MM.1S (cell line): ENCODE data around the gene KCTD18.

Experiments
- DNase-seq: peaks from one replicate; pipeline ENCODE4 v3.0.0-alpha.2; 2015
- H2AFZ ChIP-seq: fragments of 300-600 bp; sonication (generic); 2 replicates; pipeline ENCODE4 v1.6.0; 2016; ENCODE audit warnings: antibody characterized with exemption, low read length
- H3F3A ChIP-seq: fragments of 300-600 bp; sonication (generic); 2 replicates; pipeline ENCODE4 v1.6.1; 2016; ENCODE audit warnings: mild to moderate bottlenecking, antibody characterized with exemption, low read length, moderate library complexity, mixed read lengths; ENCODE audit not compliant: insufficient read depth
- H3K27ac ChIP-seq: fragments of 300-600 bp; sonication (generic); 2 replicates; pipeline ENCODE4 v1.5.1; 2016; ENCODE audit warnings: mild to moderate bottlenecking, low read length
- H3K27me3 ChIP-seq: fragments of 300-600 bp; sonication (generic); replicated peaks from 2 replicates; pipeline ENCODE4 v1.6.0; 2016; ENCODE audit warnings: low read length; ENCODE audit not compliant: insufficient read depth
- H3K36me3 ChIP-seq: fragments of 300-600 bp; sonication (generic); replicated peaks from 2 replicates; pipeline ENCODE4 v1.6.1; 2016; ENCODE audit warnings: mild to moderate bottlenecking, low read length, mixed read lengths; ENCODE audit not compliant: insufficient read depth
- H3K4me1 ChIP-seq: fragments of 300-600 bp; sonication (generic); 2 replicates; pipeline ENCODE4 v1.6.1; 2016; ENCODE audit warnings: low read length, mixed read lengths
- H3K4me2 ChIP-seq: fragments of 300-600 bp; sonication (generic); 2 replicates; pipeline ENCODE4 v1.6.0; 2016; ENCODE audit warnings: low read depth, low read length
- H3K4me3 ChIP-seq: fragments of 300-600 bp; sonication (generic); 2 replicates; pipeline ENCODE4 v1.5.1; 2016; ENCODE audit warnings: low read length, mixed read lengths
- H3K79me2 ChIP-seq: fragments of 300-600 bp; sonication (generic); 2 replicates; pipeline ENCODE4 v1.6.1; 2016; ENCODE audit warnings: mixed run types, low read length, mixed read lengths
- H3K9ac ChIP-seq: fragments of 300-600 bp; sonication (generic); 2 replicates; pipeline ENCODE4 v1.6.1; 2016; ENCODE audit warnings: low read length, mixed read lengths
- H3K9me2 ChIP-seq: fragments of 300-600 bp; sonication (generic); replicated peaks from 2 replicates; pipeline ENCODE4 v1.6.1; 2016; ENCODE audit warnings: mild to moderate bottlenecking, low read length, mixed read lengths; ENCODE audit not compliant: insufficient read depth
- H3K9me3 ChIP-seq: fragments of 300-600 bp; sonication (generic); replicated peaks from 2 replicates; pipeline ENCODE4 v1.6.1; 2016; ENCODE audit warnings: mild to moderate bottlenecking, low read length, mixed read lengths; ENCODE audit not compliant: insufficient read depth
- H4K20me1 ChIP-seq: fragments of 300-600 bp; sonication (generic); 2 replicates; pipeline ENCODE4 v1.6.1; 2016; ENCODE audit warnings: mild to moderate bottlenecking, low read length, moderate library complexity, mixed read lengths; ENCODE audit not compliant: insufficient read depth
- CTCF ChIP-seq: fragments of 300-600 bp; sonication (generic); IDR thresholded peaks from 2 replicates; pipeline ENCODE4 v1.5.1; 2016; ENCODE audit warnings: antibody characterized with exemption, low read length, mixed read lengths
- EZH2 ChIP-seq: fragments of 300-600 bp; sonication (generic); optimal IDR thresholded peaks from 2 replicates; pipeline ENCODE3; 2017; ENCODE audit warnings: low read depth, mild to moderate bottlenecking, antibody characterized with exemption, low read length, mixed read lengths
- EZH2phosphoT487 ChIP-seq: fragments of 300-600 bp; sonication (generic); IDR thresholded peaks from 2 replicates; pipeline ENCODE4 v1.6.1; 2018; ENCODE audit warnings: antibody characterized with exemption, low read length

The KCTD18 gene

DNA sequence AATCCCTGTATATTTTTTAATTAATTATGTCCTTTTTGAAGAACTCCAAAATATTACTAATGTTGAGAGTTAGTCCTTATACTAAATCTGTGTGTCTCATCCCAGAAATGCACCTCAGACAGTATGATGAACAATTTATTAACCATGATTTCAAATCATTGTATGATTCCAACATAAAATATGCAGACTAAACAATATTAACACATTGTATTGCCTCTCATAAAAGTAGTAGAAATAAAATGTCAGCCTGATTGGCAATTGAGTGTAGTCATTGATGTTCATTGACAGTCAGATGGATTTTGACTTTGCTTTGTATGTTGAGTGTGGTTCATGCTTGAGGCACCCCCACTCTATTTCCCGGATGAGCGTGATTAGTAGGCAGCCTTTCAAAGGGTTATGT, 57.5 kb downstream of the KCTD18 start:
- H3K9ac ChIP-seq = no peak overlapping the region
- no peaks in the 10 kb centered on the region for H3K9me2 ChIP-seq
- no peaks in the 10 kb centered on the region for H3K9me3 ChIP-seq
- peaks cover 6% of the 10 kb centered on the region; the same call in 1 of the 2 replicates for H3K79me2 ChIP-seq
- TF ChIP-seq EZH2 (no peak), EZH2phosphoT487 (no peak), CTCF (no peak)
- peaks cover 79% of the 10 kb centered on the region for H3K4me1 ChIP-seq
- no peak overlapping the region for H3K4me3 ChIP-seq
- H3K4me2 ChIP-seq = no peak overlapping the region
- peaks cover 35% of the 10 kb centered on the region for H3F3A ChIP-seq
- no peak overlapping the region for H3K27ac ChIP-seq
- no peaks in the 10 kb centered on the region for H4K20me1 ChIP-seq
- H2AFZ ChIP-seq = no peak overlapping the region
- H3K36me3 ChIP-seq = no peaks in the 10 kb centered on the region
- DNase-seq = no peak
- no peaks in the 10 kb centered on the region for H3K27me3 ChIP-seq

DNA sequence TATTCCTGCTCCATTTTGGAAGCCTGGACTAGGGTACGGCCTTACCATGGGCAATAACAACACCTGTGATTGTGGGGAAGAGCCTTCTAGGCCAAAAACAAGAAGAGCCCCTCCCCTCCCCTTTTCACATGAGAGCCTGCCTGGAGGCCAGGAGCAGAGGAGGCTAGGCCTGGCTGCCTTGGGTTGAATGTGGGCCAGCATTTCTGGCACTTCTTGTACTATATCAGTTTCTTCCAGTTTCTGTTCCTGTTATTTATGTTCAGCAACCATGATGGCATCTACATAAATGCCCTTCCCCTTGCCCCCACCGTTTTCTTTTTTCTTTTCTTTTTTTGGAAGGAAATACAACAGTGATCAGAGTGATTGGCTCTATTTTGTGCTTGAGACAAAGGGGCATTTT, 58.4 kb downstream of the KCTD18 start:
- H3K79me2 ChIP-seq = peaks cover 6% of the 10 kb centered on the region; the same call in 1 of the 2 replicates
- H3K9ac ChIP-seq = no peak overlapping the region
- H4K20me1 ChIP-seq = no peaks in the 10 kb centered on the region
- 0 out of 2 replicates have a peak overlapping the region, but pooled peaks have one; percentile 5 for H3K4me2 ChIP-seq
- no peaks in the 10 kb centered on the region for H3K9me2 ChIP-seq
- H3F3A ChIP-seq = peaks cover 33% of the 10 kb centered on the region
- no peaks in the 10 kb centered on the region for H3K36me3 ChIP-seq
- H3K27ac ChIP-seq = peak overlapping the region; percentile 94; the same call in 1 of the 2 replicates
- no peak overlapping the region for H2AFZ ChIP-seq
- TF ChIP-seq CTCF = no peak
- no peak for TF ChIP-seq EZH2
- no peak for TF ChIP-seq EZH2phosphoT487
- DNase-seq = peak; percentile 34
- no peaks in the 10 kb centered on the region for H3K9me3 ChIP-seq
- H3K27me3 ChIP-seq = no peaks in the 10 kb centered on the region
- H3K4me1 ChIP-seq = peaks cover 79% of the 10 kb centered on the region
- H3K4me3 ChIP-seq = no peak overlapping the region

GRCh38 chr2:200450288-200450687, 59.6 kb downstream of the KCTD18 start:
- no peak overlapping the region for H2AFZ ChIP-seq
- peak overlapping the region; percentile 94 for H3K27ac ChIP-seq
- no peaks in the 10 kb centered on the region for H3K27me3 ChIP-seq
- H3K9me2 ChIP-seq = no peaks in the 10 kb centered on the region
- H3F3A ChIP-seq = peaks cover 22% of the 10 kb centered on the region
- peaks cover 6% of the 10 kb centered on the region; the same call in 1 of the 2 replicates for H3K79me2 ChIP-seq
- no peaks in the 10 kb centered on the region for H3K9me3 ChIP-seq
- H3K4me1 ChIP-seq = peaks cover 74% of the 10 kb centered on the region
- no peaks in the 10 kb centered on the region for H3K36me3 ChIP-seq
- H4K20me1 ChIP-seq = no peaks in the 10 kb centered on the region
- H3K9ac ChIP-seq = peak overlapping the region; percentile 26; the same call in 1 of the 2 replicates
- peak overlapping the region; percentile 44 for H3K4me2 ChIP-seq
- DNase-seq = no peak
- TF ChIP-seq EZH2phosphoT487 = no peak
- no peak for TF ChIP-seq EZH2
- TF ChIP-seq CTCF = no peak
- no peak overlapping the region for H3K4me3 ChIP-seq
